GM18508 (cell line): ENCODE data around the gene FBXW10.
"Not testable (repeated sequence)": the region's sequence is repeated elsewhere in the genome, so short reads cannot be mapped to it uniquely, and the experiment has no call there.

ENCODE experiments used
- ATAC-seq: cut with Tn5 transposase; IDR thresholded peaks from one replicate; pipeline ENCODE4 v1.9.1; 2021; ENCODE audit warnings: moderate number of reproducible peaks; ENCODE audit not compliant: insufficient read depth, unreplicated experiment

The FBXW10 gene

GRCh38 chr17:18750242-18750641 is 6.4 kb downstream of the FBXW10 start:
- ATAC-seq: not testable (repeated sequence)

- ATAC-seq: not testable (repeated sequence)
Observed at GRCh38 chr17:18753829-18754409, 10.1 kb downstream of the FBXW10 start.

- not testable (repeated sequence) for ATAC-seq
Observed at GRCh38 chr17:18755969-18756368, 12.1 kb downstream of the FBXW10 start.

- ATAC-seq: not testable (repeated sequence)
Observed at GRCh38 chr17:18757368-18758044, 13.7 kb downstream of the FBXW10 start.

- ATAC-seq: not testable (repeated sequence)
Observed at GRCh38 chr17:18758344-18758743, 14.5 kb downstream of the FBXW10 start.

GRCh38 chr17:18760221-18760620 is 16.4 kb downstream of the FBXW10 start:
- ATAC-seq: not testable (repeated sequence)

GRCh38 chr17:18770572-18770971 is 26.7 kb downstream of the FBXW10 start:
- ATAC-seq: not testable (repeated sequence)

- not testable (repeated sequence) for ATAC-seq
Observed at GRCh38 chr17:18771066-18771465, 27.2 kb downstream of the FBXW10 start.

GRCh38 chr17:18772471-18772870 is 28.6 kb downstream of the FBXW10 start:
- ATAC-seq: no peak

GRCh38 chr17:18780991-18781718 is 37.3 kb downstream of the FBXW10 start, which contains the start of gene TVP23B:
TSS of gene TVP23B (plus strand) at chr17:18781183. CDS start at chr17:18781294, 111 bp downstream.
- ATAC-seq: peak; percentile 80

GRCh38 chr17:18781805-18782204 is 38.0 kb downstream of the FBXW10 start:
- ATAC-seq: not testable (repeated sequence)

GRCh38 chr17:18785933-18786332 is 42.1 kb downstream of the FBXW10 start:
- not testable (repeated sequence) for ATAC-seq

GRCh38 chr17:18786890-18787289 is 43.0 kb downstream of the FBXW10 start:
- ATAC-seq: not testable (repeated sequence)

GRCh38 chr17:18791402-18791801 is 47.5 kb downstream of the FBXW10 start:
- ATAC-seq: not testable (repeated sequence)

GRCh38 chr17:18794841-18795240 is 51.0 kb downstream of the FBXW10 start:
- not testable (repeated sequence) for ATAC-seq

GRCh38 chr17:18796887-18797286 is 53.0 kb downstream of the FBXW10 start:
- not testable (repeated sequence) for ATAC-seq

GRCh38 chr17:18803458-18804245 is 59.8 kb downstream of the FBXW10 start:
- not testable (repeated sequence) for ATAC-seq

GRCh38 chr17:18815924-18816323 is 72.1 kb downstream of the FBXW10 start:
- not testable (repeated sequence) for ATAC-seq

GRCh38 chr17:18816489-18817371 is 72.9 kb downstream of the FBXW10 start:
- ATAC-seq: not testable (repeated sequence)
